Smooth muscle cell (in vitro differentiated cells): ENCODE measurements around the gene ZNF106. TPM values are rescaled to one million over a fixed set of nuclear protein-coding genes. Genes with fewer than 3 reads are reported as not detected.

Experiments used
- DNase-seq: peaks from one replicate; lab custom pipeline; 2025; ENCODE audit not compliant: unreplicated experiment; lab: John Stamatoyannopoulos, UW
- H2AFZ ChIP-seq: fragments of 200-600 bp; sonication (generic); 2 replicates; pipeline ENCODE4 v1.6.0; 2016; ENCODE audit warnings: antibody characterized with exemption, low read depth, mild to moderate bottlenecking
- H3F3A ChIP-seq: fragments of 200-600 bp; sonication (generic); 2 replicates; pipeline ENCODE4 v1.6.0; 2017; ENCODE audit warnings: antibody characterized with exemption, low read depth
- H3K27ac ChIP-seq: fragments of 200-600 bp; sonication (generic); 2 replicates; pipeline ENCODE4 v1.5.1; 2016; ENCODE audit warnings: low read depth, mild to moderate bottlenecking
- H3K27me3 ChIP-seq: fragments of 200-600 bp; sonication (generic); 2 replicates; pipeline ENCODE4 v1.6.1; 2016; ENCODE audit warnings: low read depth, mild to moderate bottlenecking
- H3K36me3 ChIP-seq: fragments of 200-600 bp; sonication (generic); 2 replicates; pipeline ENCODE4 v1.5.1; 2016; ENCODE audit warnings: low read depth
- H3K4me1 ChIP-seq: fragments of 200-600 bp; sonication (generic); 2 replicates; pipeline ENCODE4 v1.5.1; 2016; ENCODE audit warnings: low read depth
- H3K4me2 ChIP-seq: fragments of 200-600 bp; sonication (generic); 2 replicates; pipeline ENCODE4 v1.6.0; 2016; ENCODE audit warnings: mild to moderate bottlenecking
- H3K4me3 ChIP-seq: fragments of 200-600 bp; sonication (generic); 2 replicates; pipeline ENCODE4 v1.5.1; 2016; ENCODE audit warnings: mild to moderate bottlenecking
- H3K79me2 ChIP-seq: fragments of 200-600 bp; sonication (generic); 2 replicates; pipeline ENCODE4 v1.6.0; 2016; ENCODE audit warnings: low read depth, mild to moderate bottlenecking
- H3K9ac ChIP-seq: fragments of 200-600 bp; sonication (generic); 2 replicates; pipeline ENCODE4 v1.6.0; 2016; ENCODE audit warnings: low read depth
- H3K9me3 ChIP-seq: fragments of 200-600 bp; sonication (generic); replicated peaks from 2 replicates; pipeline ENCODE4 v1.5.1; 2016; ENCODE audit warnings: low read depth
- H4K20me1 ChIP-seq: fragments of 200-600 bp; sonication (generic); 2 replicates; pipeline ENCODE4 v1.6.0; 2016; ENCODE audit warnings: low read depth
- WGBS: methylation state at CpG from one replicate; pipeline ENCODE4 v1.1.7; 2016; ENCODE audit warnings: low lambda C conversion rate; 5-methylcytosine and 5-hydroxymethylcytosine counted together
- polyA plus RNA-seq: library from polyadenylated mRNA; unstranded; fragments of >200 nt; fragmentation: Nextera tagmentation; extraction: Ambion mirVana; gene quantifications from 2 replicates; pipeline ENCODE4 v1.2.1, GENCODE V29; 2016
- total RNA-seq: library from RNA; depleted of rRNA; stranded (reverse); fragments of >200 nt; gene quantifications from 2 replicates; pipeline ENCODE4 v1.2.3, GENCODE V29; 2014
- TF ChIP-seq, protein P1 (sequence below): fragments of 200-600 bp; sonication (generic); IDR thresholded peaks from 2 replicates; pipeline ENCODE4 v1.5.1; 2017; ENCODE audit warnings: borderline replicate concordance, mild to moderate bottlenecking, antibody characterized with exemption; ENCODE audit not compliant: insufficient read depth, poor library complexity, severe bottlenecking

The ZNF106 gene
- total and polyA plus RNA-seq, 2 experiments from 2014 or later: 24.5 to 27.2 TPM

DNA sequence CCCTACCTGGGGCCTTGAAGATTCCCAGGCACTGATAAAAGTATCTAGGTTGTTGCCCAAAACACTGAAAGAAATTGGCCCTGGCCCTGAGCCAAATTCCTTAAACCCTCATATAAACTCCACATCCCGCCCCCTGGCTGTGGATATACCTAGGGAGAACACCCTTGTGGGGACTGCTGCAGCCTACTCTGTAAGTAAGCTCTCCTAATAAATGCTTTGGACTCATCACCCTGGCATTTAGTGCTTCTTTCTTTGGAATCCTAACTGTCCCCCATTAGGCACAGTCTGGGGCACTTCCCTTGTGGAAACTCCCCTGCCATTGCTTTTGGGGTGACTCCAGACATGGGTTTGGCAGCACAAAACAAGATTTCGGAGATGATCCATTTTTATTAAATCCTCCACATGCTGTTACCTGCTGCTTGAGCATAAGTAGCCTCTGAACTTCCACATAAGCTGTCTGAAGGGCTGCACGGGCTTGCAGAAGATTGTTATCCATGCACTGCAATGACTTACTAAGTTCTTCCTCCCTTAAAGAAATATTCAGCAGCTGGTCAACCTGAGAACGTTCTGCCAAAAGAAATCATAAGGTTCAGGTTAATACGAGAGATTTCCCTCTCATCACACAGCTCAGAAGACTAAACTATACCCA lies 46.4 kb downstream of the ZNF106 start:
- H4K20me1 ChIP-seq: no peaks in the 10 kb centered on the region
- no peak for DNase-seq

DNA sequence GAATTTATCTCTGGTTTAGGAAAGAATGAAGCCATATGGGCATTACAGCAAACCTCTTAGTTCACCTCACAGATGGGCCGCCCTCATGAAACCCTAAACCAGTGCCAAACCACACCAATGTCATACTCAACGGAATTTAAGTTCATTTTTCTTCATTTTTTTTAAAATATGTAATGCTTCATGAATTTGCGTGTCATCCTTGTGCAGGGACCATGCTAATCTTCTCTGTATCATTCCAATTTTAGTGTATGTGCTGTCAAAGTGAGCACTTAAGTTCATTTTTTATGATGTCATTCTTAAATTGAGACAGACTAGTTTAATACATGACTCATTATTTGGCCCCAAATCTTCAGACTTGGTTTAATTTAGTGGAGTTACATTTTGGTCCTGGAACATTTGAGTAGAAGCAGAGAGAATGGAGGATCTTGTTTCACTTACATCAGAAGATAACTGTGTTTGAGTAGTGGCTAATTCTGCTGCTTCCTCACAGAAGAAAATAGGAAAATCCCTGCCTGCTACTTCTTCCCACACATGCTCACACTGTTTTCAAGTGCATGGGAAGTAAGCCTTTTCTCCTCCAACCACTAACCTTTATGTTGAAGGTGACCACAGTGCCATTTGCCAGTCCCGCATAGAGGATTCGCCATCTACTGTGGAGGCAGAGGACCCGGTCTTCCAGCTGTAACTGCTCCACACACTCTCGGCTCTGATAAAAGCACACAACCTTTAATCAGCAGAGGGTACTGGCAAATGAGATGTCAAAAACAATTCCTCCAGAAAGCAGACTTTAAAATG lies 63.3 kb downstream of the ZNF106 start:
- WGBS: 95% methylated on average over 7 of the region's 7 CpGs
- Histone ChIP-seq H3K36me3 (peaks cover 42% of the 10 kb centered on the region), H3K79me2 (no peaks in the 10 kb centered on the region), H3K4me2 (no peak overlapping the region), H3K9ac (no peak overlapping the region), H3F3A (no peaks in the 10 kb centered on the region), H3K27me3 (no peaks in the 10 kb centered on the region), H3K4me3 (no peak overlapping the region), H3K9me3 (no peaks in the 10 kb centered on the region), H3K4me1 (no peaks in the 10 kb centered on the region), H3K27ac (no peak overlapping the region), H2AFZ (no peak overlapping the region), H4K20me1 (no peaks in the 10 kb centered on the region)
- TF ChIP-seq, protein P1, sequence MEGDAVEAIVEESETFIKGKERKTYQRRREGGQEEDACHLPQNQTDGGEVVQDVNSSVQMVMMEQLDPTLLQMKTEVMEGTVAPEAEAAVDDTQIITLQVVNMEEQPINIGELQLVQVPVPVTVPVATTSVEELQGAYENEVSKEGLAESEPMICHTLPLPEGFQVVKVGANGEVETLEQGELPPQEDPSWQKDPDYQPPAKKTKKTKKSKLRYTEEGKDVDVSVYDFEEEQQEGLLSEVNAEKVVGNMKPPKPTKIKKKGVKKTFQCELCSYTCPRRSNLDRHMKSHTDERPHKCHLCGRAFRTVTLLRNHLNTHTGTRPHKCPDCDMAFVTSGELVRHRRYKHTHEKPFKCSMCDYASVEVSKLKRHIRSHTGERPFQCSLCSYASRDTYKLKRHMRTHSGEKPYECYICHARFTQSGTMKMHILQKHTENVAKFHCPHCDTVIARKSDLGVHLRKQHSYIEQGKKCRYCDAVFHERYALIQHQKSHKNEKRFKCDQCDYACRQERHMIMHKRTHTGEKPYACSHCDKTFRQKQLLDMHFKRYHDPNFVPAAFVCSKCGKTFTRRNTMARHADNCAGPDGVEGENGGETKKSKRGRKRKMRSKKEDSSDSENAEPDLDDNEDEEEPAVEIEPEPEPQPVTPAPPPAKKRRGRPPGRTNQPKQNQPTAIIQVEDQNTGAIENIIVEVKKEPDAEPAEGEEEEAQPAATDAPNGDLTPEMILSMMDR: no peak
- no peak for DNase-seq

More for the DNA sequence above, 46.4 kb downstream of the ZNF106 start:
- H3K9me3 ChIP-seq: no peaks in the 10 kb centered on the region
- H3K36me3 ChIP-seq: peaks cover 8% of the 10 kb centered on the region
- TF ChIP-seq, protein P1: no peak
- no peak overlapping the region for H3K4me3 ChIP-seq
- H3K9ac ChIP-seq: no peak overlapping the region
- no peak overlapping the region for H3K4me2 ChIP-seq
- no peaks in the 10 kb centered on the region for H3K4me1 ChIP-seq
- no peak overlapping the region for H2AFZ ChIP-seq
- H3K27ac ChIP-seq: peak overlapping the region; percentile 24
- H3K79me2 ChIP-seq: no peaks in the 10 kb centered on the region
- no peaks in the 10 kb centered on the region for H3K27me3 ChIP-seq
- H3F3A ChIP-seq: no peaks in the 10 kb centered on the region
- WGBS: 75% methylated on average over 5 of the region's 5 CpGs

DNA sequence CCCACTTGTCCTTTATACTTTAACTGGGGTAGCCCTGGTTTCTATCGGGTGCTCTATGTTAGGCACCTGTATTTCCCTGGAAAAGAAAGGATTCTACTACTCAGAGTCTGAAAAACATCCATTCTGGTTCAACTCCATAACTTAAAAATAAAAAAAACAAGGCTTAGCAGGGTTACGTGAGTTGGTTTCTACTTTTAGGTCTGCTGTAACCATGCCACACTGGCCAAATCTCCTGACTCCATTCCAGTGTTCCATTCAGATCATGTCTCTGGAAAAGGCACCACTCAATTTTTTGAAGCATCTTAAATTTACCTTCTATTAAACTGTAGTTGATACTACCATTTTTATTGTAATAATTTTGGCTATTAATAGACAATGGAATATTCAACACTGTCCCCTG lies 69.6 kb downstream of the ZNF106 start:
- no peaks in the 10 kb centered on the region for H3K9me3 ChIP-seq
- peaks cover 27% of the 10 kb centered on the region for H3K36me3 ChIP-seq
- H3K4me2 ChIP-seq: no peak overlapping the region
- H3K4me1 ChIP-seq: no peaks in the 10 kb centered on the region
- no peaks in the 10 kb centered on the region for H3F3A ChIP-seq
- H3K79me2 ChIP-seq: no peaks in the 10 kb centered on the region
- H3K27me3 ChIP-seq: no peaks in the 10 kb centered on the region
- no peaks in the 10 kb centered on the region for H4K20me1 ChIP-seq
- no peak overlapping the region for H2AFZ ChIP-seq
- DNase-seq: no peak
- H3K9ac ChIP-seq: no peak overlapping the region
- WGBS: 98% methylated on average over 2 of the region's 2 CpGs
- H3K27ac ChIP-seq: no peak overlapping the region
- no peak overlapping the region for H3K4me3 ChIP-seq
- TF ChIP-seq, protein P1: no peak
